ENCODE results near the gene LAYN.

LAYN gene

DNA sequence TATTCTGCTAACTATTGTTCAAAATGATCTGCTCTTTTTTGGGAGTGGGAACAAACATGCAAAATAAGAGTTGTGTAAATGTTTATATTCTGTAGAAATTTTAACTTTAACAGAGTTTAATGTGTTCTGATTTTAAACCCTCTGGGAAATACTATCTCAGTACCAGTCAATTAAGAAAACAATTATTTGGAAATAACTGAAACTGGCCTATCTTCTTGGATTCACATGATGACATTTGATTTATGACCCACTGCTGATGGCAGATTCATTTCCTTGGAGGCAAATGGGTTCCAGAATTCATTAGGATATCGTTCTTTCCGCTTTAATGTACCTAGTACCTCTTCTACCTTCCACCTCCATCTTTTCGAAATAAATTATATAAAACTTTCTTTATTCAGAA is 67.2 kb downstream of the LAYN start:
- Histone ChIP-seq H3K27ac (no peak overlapping the region), H2AFZ (ENCODE audit: low read depth) (no peak overlapping the region), H4K20me1 (ENCODE audit: insufficient read depth) (0 out of 2 replicates have a peak, but pooled peaks cover 2% of the 10 kb centered on the region), H3K4me2 (no peak overlapping the region), H3K27me3 (ENCODE audit: insufficient read depth, low read depth) (no peaks in the 10 kb centered on the region), H3K9ac (no peak overlapping the region), H3K79me2 (ENCODE audit: insufficient read depth, low read depth) (peaks cover 46% of the 10 kb centered on the region; the same call in 1 of the 2 replicates), H3K36me3 (ENCODE audit: insufficient read depth) (no peaks in the 10 kb centered on the region), H3K4me1 (ENCODE audit: low read depth, poor library complexity, severe bottlenecking) (peaks cover 21% of the 10 kb centered on the region), H3K4me3 (IDR thresholded peaks at IDR 0.05; ENCODE audit: insufficient read depth, low read depth, low read length) (no peak overlapping the region)
- no peak for TF ChIP-seq CTCF (conservative IDR thresholded peaks at IDR 0.05; ENCODE audit: low read depth, low read length)

Measured in KMS-11 (cell line).